GM12875 (cell line): Measurements from ENCODE around the gene RAMAC.

ENCODE experiments used
- H3K4me3 ChIP-seq: one replicate; pipeline ENCODE4 v1.5.1; 2011; ENCODE audit warnings: low read depth, low read length, control low read depth
- TF ChIP-seq, protein P1 (sequence below): IDR thresholded peaks from 2 replicates; pipeline ENCODE4 v1.5.1; 2011; ENCODE audit warnings: low read depth, mild to moderate bottlenecking, control low read depth, inconsistent platforms, low read length, moderate library complexity, borderline replicate concordance; ENCODE audit not compliant: insufficient read depth

RAMAC gene

GRCh38 chr15:82966671-82967071, 19.3 kb upstream of the RAMAC start:
- H3K4me3 ChIP-seq, result no peak overlapping the region
- TF ChIP-seq, protein P1, sequence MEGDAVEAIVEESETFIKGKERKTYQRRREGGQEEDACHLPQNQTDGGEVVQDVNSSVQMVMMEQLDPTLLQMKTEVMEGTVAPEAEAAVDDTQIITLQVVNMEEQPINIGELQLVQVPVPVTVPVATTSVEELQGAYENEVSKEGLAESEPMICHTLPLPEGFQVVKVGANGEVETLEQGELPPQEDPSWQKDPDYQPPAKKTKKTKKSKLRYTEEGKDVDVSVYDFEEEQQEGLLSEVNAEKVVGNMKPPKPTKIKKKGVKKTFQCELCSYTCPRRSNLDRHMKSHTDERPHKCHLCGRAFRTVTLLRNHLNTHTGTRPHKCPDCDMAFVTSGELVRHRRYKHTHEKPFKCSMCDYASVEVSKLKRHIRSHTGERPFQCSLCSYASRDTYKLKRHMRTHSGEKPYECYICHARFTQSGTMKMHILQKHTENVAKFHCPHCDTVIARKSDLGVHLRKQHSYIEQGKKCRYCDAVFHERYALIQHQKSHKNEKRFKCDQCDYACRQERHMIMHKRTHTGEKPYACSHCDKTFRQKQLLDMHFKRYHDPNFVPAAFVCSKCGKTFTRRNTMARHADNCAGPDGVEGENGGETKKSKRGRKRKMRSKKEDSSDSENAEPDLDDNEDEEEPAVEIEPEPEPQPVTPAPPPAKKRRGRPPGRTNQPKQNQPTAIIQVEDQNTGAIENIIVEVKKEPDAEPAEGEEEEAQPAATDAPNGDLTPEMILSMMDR, result no peak

DNA sequence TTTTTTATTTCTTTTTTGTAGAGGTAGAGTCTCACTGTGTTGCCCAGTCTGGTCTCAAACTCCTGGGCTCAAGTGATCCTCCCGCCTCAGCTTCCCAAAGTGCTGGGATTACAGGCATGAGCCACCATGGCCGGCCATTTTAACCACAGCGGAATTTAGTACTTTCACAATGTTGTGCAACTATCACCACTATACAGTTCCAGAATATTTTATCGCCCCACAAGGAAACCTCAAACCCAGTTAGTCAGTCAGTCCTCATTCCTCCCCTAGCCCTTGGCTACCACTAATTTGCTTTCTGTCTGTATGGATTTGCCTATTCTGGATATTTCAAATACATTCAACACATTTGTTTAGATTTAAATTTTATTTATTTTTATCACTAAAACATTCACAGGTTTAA, 17.9 kb upstream of the RAMAC start:
- no peak overlapping the region for H3K4me3 ChIP-seq
- TF ChIP-seq, protein P1, result no peak

- no peak overlapping the region for H3K4me3 ChIP-seq
- TF ChIP-seq, protein P1, result no peak
Measured at GRCh38 chr15:82969353-82969752, 16.7 kb upstream of the RAMAC start.

GRCh38 chr15:82970078-82970686, 15.8 kb upstream of the RAMAC start:
- H3K4me3 ChIP-seq, result no peak overlapping the region
- TF ChIP-seq, protein P1, result no peak

- H3K4me3 ChIP-seq, result no peak overlapping the region
- TF ChIP-seq, protein P1, result no peak
Measured at GRCh38 chr15:82970696-82971095, 15.3 kb upstream of the RAMAC start.

DNA sequence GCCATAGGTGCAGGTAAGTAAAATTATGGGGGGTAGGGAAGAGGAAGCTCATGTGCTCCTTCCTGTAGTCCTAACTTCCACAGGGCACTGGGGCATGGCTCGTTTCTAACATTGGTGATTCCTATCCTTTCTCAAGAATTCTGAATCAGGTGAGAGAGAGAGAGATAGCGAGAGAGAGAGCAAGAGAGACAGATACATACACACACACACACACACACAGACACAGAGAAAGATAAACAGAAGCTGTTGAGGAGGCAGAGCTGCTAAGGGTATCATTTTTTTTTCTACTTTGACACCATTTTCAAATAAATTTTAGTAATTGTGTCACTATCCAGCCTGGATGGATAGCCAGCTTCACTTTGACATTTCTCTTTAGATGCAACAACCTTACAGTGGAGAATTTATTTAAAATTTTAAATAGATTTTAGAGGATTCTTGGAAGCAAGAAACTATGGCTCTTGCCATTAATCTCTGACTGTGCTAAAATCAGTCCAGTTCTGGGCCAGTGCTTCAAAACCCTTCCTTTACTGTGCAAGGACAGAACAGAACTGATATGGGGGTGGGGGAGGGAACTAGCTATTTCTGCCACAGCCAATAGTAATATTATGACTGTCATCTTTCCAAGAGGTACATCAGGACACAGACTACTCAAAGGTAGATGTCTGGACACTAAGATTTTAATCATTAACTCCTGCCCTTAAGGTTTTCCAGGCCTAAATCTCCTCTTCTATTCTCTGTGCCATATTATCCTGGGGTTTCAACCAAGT, 14.6 kb upstream of the RAMAC start:
- TF ChIP-seq, protein P1, result no peak
- H3K4me3 ChIP-seq, result no peak overlapping the region

DNA sequence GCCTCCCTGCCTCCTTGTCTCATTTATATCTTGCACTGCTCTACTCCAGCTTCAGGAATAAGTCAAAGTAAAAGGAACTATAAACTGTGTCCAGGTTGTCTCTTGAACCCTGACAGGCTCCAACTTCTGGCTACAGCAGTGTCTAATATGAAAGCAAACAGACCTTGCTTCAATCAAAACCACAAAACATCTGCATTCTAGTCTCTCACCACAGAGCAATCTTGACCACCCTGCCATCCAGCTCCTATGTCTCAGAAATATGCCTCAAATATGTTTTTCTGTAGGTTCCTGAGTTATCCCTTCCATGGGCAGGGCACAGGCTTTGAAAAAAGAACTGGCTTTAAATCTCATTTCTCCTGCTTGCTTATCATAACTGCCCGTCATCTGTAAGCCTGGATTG, 13.0 kb upstream of the RAMAC start:
- TF ChIP-seq, protein P1, result no peak
- H3K4me3 ChIP-seq, result no peak overlapping the region
